NCI-H524 treated with DMSO at 0.1 percent for 48 hours (cell line): ENCODE measurements around the gene ABCA3.
A peak's percentile ranks its signal among the peaks of the same experiment; 100 is the strongest.
"Not testable (repeated sequence)": the region's sequence is repeated elsewhere in the genome, so short reads cannot be mapped to it uniquely, and the experiment has no call there.

Source experiments
- DNase-seq: peaks from one replicate; lab custom pipeline; 2025; lab: John Stamatoyannopoulos, UW

Gene ABCA3

DNA sequence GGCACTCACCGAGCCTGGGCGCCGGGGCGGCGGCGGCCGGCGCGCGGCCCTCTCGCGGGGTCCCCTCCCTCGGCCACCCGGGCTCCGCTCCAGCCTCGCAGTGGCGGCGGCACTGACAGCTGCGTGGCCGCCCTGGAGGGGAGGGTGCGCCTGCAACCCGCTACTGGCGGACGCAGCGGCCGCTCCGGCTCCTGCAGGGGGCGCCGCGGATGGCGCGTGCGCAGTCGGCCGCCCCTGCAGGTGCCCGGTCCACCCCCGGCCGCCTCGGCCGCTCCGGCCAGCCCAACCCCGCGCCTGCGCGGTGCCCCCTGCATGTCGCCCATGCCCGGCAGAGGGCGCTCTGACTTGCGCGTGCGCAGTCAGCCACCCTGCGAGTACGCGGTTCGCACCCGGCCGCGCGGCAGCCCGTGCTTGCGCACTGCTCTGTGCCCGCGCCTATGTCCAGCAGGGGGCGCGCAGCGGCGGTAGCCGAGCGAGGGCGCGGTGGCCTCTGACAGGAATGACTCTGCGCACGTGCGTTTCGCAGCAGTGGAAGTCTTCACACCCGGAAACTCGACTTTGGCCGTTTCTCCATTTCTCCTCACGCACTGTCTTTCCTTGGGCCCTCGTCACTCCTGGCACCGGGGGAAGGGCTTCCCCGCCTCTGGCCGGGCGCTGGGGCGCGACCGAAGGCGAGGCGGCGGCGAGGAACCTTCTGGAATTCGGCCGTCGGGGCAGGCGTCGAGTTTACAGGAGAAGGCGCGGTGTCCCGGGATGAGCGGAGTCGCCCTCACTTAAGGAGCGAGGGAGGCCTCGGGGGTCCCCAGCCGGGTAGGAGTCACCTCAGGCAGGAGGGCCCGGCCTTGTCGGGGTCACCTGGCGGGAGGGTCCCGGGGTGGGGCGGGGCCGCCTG lies at the start of gene ABCA3:
Gene ABCA3 (minus strand): TSS at position 165 of the 892 bp plus-strand sequence. CDS start 14,262 bp downstream, outside the sequence.
- peak; percentile 40 for DNase-seq

- DNase-seq, result no peak
Observed at GRCh38 chr16:2388875-2389433, 48.4 kb upstream of the ABCA3 start.

- no peak for DNase-seq
Observed at GRCh38 chr16:2388139-2388874, 47.8 kb upstream of the ABCA3 start.

DNA sequence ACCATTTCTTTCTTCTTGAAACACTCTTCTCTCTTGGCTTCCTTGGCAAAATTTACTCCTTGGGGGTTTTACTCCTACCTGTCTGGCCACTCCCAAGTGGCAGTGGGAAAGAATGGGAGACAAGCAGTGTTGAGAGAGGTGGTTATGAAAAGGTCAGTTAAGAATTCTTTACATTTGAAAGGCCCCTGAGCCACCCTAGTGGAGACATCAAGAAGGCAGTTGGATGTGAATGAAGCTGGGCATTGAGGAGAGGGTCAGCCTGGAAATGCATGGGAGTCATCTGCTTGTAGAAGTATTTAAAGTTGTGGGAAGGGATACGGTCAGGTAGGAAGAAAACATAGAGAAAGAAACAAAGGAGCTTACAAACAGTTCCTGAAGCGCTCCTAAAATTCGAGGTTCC lies 46.5 kb upstream of the ABCA3 start:
- no peak for DNase-seq

- not testable (repeated sequence) for DNase-seq
Observed at GRCh38 chr16:2385982-2386381, 45.5 kb upstream of the ABCA3 start.

DNA sequence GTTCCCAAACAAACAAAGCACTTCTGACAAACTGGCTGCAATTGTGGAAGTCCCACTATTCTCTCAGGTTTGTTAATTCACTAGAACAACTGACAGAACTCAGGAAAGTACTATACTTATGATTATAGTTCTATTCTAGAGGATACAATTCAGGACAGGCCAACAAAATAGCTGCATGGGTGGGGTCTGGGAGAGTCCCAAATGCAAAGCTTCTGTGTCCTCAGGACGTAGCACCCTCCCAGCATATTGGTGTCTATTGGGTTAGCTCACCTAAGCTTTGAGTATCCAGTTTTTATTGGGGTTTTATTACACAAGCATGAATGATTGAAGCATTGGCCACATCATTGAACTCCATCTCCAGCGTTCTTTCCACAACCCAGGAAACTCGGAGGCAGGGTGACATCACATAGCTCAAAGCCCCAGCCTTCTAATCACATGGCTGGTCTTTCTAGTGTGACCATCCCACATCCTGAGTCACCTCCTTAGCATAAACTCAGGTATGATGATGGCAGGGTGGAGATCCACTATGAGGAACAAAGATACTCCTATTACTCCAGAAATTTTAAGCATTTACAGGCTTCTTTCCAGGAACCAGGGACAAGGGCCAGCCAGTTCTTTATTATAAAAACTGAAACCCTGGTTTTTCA lies 44.8 kb upstream of the ABCA3 start:
- DNase-seq, result no peak

GRCh38 chr16:2384426-2384825 lies 43.9 kb upstream of the ABCA3 start:
- no peak for DNase-seq

GRCh38 chr16:2383501-2383900 lies 43.0 kb upstream of the ABCA3 start:
- DNase-seq, result no peak

DNA sequence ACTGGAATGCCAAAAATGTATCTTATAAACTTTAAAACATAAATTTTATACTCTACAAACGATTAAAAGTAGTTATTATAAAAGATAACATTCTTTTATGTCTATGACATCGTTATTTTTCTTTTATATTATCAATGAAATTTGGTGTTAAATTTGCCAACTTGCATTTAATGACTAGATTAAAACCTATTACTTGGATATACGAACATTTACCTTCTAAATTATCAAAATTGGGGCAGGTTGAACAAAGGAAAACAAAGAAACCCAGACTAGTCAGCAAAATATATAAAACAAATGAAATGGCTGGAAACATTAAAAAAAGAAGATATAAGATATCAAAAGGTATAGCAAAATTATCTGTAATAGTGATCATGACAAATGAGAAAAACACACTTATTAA lies 34.1 kb upstream of the ABCA3 start:
- DNase-seq, result no peak

DNA sequence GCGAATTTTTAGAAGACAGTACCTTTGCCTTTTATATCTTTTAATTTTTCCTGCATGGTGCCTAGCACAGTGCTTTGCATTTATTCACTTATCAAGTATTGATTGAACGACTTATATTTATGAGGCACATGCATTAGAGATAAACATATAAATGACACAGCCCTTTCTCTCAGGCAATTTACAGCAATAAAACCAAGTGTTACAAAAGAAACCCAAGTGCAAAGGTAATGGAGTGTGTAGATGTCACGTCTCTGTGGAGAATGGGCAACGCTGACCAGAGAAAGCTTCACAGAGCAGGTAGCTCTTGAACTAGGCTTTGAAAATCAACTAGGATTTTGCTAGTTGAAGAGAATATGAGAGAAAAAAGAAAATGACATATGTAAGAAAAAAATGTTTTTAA lies 32.6 kb upstream of the ABCA3 start:
- DNase-seq, result no peak

GRCh38 chr16:2372684-2373083 lies 32.2 kb upstream of the ABCA3 start:
- DNase-seq, result no peak

DNA sequence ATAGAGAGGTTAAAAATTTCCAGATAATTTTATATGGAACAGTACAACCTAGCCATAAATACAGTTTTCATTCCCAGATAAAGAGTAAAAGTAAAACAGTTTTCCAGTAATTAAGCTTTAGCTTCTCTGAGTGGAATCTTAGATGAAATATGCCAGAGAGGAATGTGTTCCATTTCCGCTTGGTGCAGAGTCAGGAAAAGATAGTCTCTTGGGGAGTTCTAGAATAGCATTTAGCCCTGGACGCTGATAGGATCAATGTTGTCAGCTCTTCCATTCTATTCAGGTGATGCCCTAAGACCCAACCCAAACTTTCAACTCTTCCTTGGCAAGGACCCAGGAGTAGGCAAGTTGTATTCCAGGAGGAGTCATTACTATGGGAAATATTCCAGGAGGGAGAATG lies 30.9 kb upstream of the ABCA3 start:
- no peak for DNase-seq

DNA sequence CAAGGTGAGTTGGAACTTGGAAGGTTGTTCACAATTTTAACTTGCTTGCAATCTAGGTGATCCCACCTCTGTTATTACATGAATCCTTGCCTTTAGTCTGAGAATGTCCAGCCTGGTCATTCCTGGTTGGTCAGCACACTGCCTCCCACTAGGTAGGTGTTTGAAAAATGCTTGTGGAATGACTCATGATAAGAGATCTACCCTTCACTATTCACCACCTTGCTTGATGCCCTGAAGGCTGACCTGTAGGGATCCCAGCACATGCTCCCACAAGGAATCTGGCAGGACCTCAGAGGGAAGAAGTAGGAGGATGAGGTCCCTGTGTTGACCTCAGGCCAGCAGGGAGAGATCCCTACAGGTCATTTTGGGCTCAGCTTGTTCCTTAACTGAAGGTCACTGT lies 30.2 kb upstream of the ABCA3 start:
- no peak for DNase-seq

DNA sequence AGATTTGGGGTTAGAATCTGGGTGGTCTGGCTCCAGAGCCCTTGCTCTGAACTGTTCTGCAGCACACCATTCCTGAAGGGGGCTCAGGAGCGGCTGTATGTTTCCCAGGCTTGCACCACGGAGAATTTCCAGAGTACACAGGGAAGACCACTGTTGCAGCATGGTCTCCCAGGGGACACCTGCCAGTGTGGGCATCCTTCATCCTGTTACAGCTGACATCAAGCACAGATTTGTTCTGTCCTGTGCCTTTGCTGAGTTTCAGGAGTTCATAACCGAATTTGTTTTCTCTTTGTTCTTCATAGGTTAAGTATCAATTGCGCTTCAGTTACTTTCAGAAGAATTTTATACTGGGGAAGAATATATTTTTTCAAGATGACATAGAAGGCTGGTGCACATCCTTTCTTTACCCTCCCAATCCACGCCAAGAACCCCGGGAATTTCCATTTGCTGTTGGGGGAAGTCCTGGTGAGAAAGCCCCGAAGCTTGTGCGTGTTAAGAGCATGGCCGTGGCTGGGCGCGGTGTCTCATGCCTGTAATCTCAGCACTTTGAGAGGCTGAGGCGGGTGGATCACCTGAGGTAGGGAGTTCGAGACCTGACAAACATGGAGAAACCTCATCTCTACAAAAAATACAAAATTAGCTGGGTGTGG lies 26.3 kb upstream of the ABCA3 start:
- DNase-seq, result no peak

DNA sequence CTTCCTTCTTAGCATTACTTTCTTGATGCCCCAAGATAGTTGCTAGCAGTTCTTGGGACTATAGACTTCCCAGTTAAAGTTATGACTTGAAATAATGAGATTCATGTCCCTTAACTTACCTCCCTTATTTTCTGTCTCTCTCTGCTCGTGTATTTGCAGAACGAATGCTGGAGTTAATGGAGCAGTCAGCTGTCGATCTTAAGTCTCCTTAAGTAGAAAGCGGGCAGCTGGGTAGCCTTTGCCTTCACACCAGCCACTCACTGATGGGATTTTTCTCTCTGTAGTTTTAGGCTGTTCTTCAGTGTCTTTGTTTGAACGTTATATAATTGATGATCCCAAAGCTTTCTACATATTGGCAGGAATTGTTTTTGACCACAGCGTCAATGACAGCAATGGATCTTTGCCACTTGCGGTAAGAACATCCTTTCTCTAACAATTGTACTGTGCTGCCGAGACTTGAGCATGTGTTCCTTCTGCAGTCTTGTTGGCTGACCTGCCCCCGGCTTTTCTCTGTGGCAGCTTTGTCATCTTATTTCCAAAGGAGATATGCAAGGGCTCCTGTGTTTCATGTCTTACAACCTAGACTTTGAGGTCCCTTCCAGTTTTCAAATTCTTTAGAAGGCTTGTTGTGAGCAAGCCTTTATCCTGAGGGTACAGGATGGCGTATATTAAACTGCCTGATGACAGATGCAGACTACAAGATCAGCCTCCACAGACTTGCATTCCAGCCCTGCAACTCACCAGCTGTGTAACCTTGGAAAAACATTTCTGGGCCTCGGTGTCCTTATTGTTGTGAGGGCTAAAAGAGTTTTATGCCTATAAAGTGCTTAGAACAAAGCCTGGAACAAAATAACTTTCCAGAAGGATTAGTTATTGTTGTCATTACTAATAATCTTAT lies 25.1 kb upstream of the ABCA3 start:
- peak; percentile 53 for DNase-seq

- DNase-seq, result peak; percentile 82
Observed at GRCh38 chr16:2364638-2365210, 24.2 kb upstream of the ABCA3 start.

DNA sequence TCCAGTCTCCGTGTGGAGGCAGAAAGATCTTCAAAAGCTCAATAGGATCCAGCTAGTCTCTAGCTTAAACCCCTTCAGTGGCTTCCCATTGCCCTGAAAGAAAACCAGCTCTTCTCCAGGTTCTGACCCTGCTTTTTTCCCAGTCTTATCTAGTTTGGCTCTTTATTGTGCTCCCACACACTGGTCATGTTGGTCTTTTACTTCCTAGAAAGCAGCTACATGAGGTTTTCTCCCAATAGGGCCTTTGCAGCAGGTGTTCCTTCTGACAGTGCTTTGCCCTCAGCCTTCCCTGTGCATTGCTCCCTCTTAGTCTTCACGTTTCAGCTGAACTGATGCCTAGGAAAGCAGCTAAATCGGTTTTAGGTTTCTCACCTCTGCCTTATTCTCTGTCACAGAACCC lies 21.7 kb upstream of the ABCA3 start:
- no peak for DNase-seq

GRCh38 chr16:2361129-2361528 lies 20.6 kb upstream of the ABCA3 start:
- no peak for DNase-seq

DNA sequence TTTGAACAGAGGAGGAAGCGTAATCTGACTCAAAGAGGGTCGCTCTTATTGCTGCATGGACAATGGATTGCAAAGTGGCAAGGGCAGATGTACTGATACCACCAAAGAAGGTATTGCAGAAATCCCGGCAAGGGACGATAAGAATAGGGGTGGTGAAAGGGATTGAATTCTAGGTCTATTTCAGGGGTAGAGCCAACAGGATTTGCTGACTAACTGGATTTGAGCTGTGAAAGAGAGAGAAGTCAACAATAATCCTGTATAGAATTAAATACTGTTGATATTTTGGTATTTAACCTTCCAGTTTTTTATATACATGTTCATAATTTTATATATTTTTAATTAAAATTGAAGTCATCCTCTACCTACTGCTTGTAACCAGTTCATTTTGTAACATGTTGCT lies 19.4 kb upstream of the ABCA3 start:
- no peak for DNase-seq

- DNase-seq, result no peak
Observed at GRCh38 chr16:2358811-2359210, 18.3 kb upstream of the ABCA3 start.

DNA sequence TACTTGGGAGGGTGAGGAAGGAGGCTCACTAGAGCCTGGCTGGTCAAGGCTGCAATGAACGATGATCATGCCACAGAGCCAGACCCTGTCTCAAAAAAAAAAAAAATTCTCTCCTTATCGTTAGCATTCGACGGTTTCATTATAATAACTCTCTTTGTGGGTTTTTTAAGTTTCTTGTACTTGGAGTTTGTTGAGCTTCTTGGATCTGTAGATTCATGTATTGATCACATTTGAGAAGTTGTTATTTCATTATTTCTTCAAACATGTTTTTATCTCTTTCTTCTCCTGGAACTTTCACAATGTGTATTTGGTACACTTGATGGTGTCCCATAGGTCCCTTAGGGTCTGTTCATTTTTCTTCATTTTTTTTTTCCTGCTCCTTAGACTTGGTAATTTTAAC lies 16.8 kb upstream of the ABCA3 start:
- no peak for DNase-seq
